Transverse colon (tissue), 4 donors: ENCODE data around the gene TAGAP. TPM values are rescaled to one million over a fixed set of nuclear protein-coding genes. Genes with fewer than 3 reads are reported as not detected.

Source experiments
- DNase-seq: peaks from one replicate; pipeline ENCODE4 v3.0.0-alpha.2; 2019
- H3K27ac ChIP-seq, 4 donors: fragments of 200-600 bp; sonication (generic); 2 replicates each; pipeline ENCODE4 v1.5.1; 2016 to 2018; ENCODE audit warnings: inconsistent platforms in 4 of 4
- H3K27me3 ChIP-seq: fragments of 200-600 bp; sonication (generic); 2 replicates; pipeline ENCODE4 v1.5.1; 2017; ENCODE audit warnings: inconsistent platforms
- H3K36me3 ChIP-seq, 4 donors: fragments of 200-600 bp; sonication (generic); 2 replicates each; pipeline ENCODE4 v1.5.1; 2017 to 2019; ENCODE audit warnings: inconsistent platforms in 4 of 4
- H3K4me1 ChIP-seq, 4 donors: fragments of 200-600 bp; sonication (generic); 2 replicates each; pipeline ENCODE4 v1.5.1; 2017 to 2020; ENCODE audit warnings: inconsistent platforms in 4 of 4
- H3K4me3 ChIP-seq, 4 donors: fragments of 200-600 bp; sonication (generic); 1 replicate in 1 of 4; 2 replicates in 3 of 4; pipeline versions ENCODE4 v1.5.1 to v1.6.1; 2017 to 2019; ENCODE audit warnings: inconsistent platforms in 4 of 4
- H3K9me3 ChIP-seq, 2 donors: fragments of 200-600 bp; sonication (generic); 2 replicates each; pipeline ENCODE4 v1.5.1; 2017 to 2019; ENCODE audit warnings: inconsistent platforms in 2 of 2
- EP300 ChIP-seq: sonication (generic); formaldehyde crosslinking; IDR thresholded peaks from one replicate; pipeline ENCODE4 v1.6.1; 2017; ENCODE audit warnings: antibody characterized with exemption, low read depth
- POLR2A ChIP-seq: fragments of 450-650 bp; IDR thresholded peaks from one replicate; pipeline ENCODE4 v1.6.1; 2016; ENCODE audit warnings: antibody characterized with exemption, mild to moderate bottlenecking, moderate library complexity
- POLR2AphosphoS5 ChIP-seq, 3 donors: sonication (generic); formaldehyde crosslinking; IDR thresholded peaks; one replicate each; pipeline ENCODE4 v1.6.1; 2016; ENCODE audit warnings: antibody characterized with exemption in 3 of 3
- WGBS, 2 donors: methylation state at CpG; one replicate each; pipeline ENCODE4 v1.1.5; 2018; ENCODE audit warnings: low coverage in 1 of 2; 5-methylcytosine and 5-hydroxymethylcytosine counted together
- in situ Hi-C, 4 donors: fragments of 200-750 bp; cut with MboI; loops; one replicate each; pipeline versions ENCODE4 v1.15.0 to v1.15.1; 2017; ENCODE audit warnings: low sequenced_read_pairs in 3 of 4, low pct_ligation_motif_present in 1 of 4, low pct_unique_long_range_greater_than_20kb in 1 of 4
- intact Hi-C: fragments of 100-400 bp; cut with DNase I; formaldehyde crosslinking; loops from one replicate; pipeline ENCODE4 v1.15.1; 2023; ENCODE audit warnings: low total_unique reads
- total RNA-seq, 4 donors: library from RNA; depleted of rRNA; stranded (reverse); fragments of >200 nt; gene quantifications; one replicate each; pipeline ENCODE4 v1.1.0, GENCODE V29; 2016
- TF ChIP-seq, protein P1 (sequence below), 5 experiments: fragments of 200-600 bp in 3 of 5; fragments of 450-650 bp in 2 of 5; sonication (generic) in 3 of 5; IDR thresholded peaks; 1 replicate in 2 of 5; 2 replicates in 3 of 5; pipeline ENCODE4 v1.5.1; 2016 to 2017; ENCODE audit warnings: antibody characterized with exemption in 5 of 5, inconsistent platforms in 3 of 5, mild to moderate bottlenecking in 2 of 5, moderate library complexity in 1 of 5

TAGAP gene
- total RNA-seq, 4 donors from 2014 or later, result 5.1 to 10.3 (median 8.9) TPM

- H3K4me1 ChIP-seq, result peaks cover 0 to 3% (median 0%) of the 10 kb centered on the region in 4 donors
- H3K27ac ChIP-seq, result no peak overlapping the region
- H3K36me3 ChIP-seq, result no peaks in the 10 kb centered on the region
- TF ChIP-seq, protein P1, sequence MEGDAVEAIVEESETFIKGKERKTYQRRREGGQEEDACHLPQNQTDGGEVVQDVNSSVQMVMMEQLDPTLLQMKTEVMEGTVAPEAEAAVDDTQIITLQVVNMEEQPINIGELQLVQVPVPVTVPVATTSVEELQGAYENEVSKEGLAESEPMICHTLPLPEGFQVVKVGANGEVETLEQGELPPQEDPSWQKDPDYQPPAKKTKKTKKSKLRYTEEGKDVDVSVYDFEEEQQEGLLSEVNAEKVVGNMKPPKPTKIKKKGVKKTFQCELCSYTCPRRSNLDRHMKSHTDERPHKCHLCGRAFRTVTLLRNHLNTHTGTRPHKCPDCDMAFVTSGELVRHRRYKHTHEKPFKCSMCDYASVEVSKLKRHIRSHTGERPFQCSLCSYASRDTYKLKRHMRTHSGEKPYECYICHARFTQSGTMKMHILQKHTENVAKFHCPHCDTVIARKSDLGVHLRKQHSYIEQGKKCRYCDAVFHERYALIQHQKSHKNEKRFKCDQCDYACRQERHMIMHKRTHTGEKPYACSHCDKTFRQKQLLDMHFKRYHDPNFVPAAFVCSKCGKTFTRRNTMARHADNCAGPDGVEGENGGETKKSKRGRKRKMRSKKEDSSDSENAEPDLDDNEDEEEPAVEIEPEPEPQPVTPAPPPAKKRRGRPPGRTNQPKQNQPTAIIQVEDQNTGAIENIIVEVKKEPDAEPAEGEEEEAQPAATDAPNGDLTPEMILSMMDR (IDR thresholded peaks at IDR 0.05), result no peak
- TF ChIP-seq EP300 (no peak), POLR2A (no peak), POLR2AphosphoS5 (IDR thresholded peaks at IDR 0.05) (no peak)
- DNase-seq, result no peak
- no peaks in the 10 kb centered on the region for H3K27me3 ChIP-seq
- 53 to 60% methylated on average over 4 of the region's 4 CpGs for WGBS, 2 donors
- in situ Hi-C loops, result no loop called here
- no peak overlapping the region for H3K4me3 ChIP-seq
- intact Hi-C loops, result no loop called here
- no peaks in the 10 kb centered on the region for H3K9me3 ChIP-seq
Observed at GRCh38 chr6:159080217-159080976, 35.6 kb upstream of the TAGAP start.

- H3K27ac ChIP-seq, result no peak overlapping the region
- no peak overlapping the region for H3K4me3 ChIP-seq
- peaks cover 0 to 5% (median 0%) of the 10 kb centered on the region in 4 donors for H3K4me1 ChIP-seq
- no peaks in the 10 kb centered on the region for H3K36me3 ChIP-seq
- no peak for DNase-seq
- no peaks in the 10 kb centered on the region for H3K9me3 ChIP-seq
- in situ Hi-C loops, result no loop called here
- no peaks in the 10 kb centered on the region for H3K27me3 ChIP-seq
- TF ChIP-seq EP300 (no peak), POLR2A (no peak), POLR2AphosphoS5 (IDR thresholded peaks at IDR 0.05) (no peak)
- TF ChIP-seq, protein P1 (IDR thresholded peaks at IDR 0.05), result no peak
- intact Hi-C loops, result no loop called here
- WGBS, 2 donors, result 61 to 72% methylated on average over 3 of the region's 3 CpGs
Observed at GRCh38 chr6:159079367-159079766, 34.6 kb upstream of the TAGAP start.

GRCh38 chr6:159077123-159077522 lies 32.3 kb upstream of the TAGAP start:
- Histone ChIP-seq H3K27me3 (no peaks in the 10 kb centered on the region), H3K4me1 (peaks cover 0 to 5% (median 0%) of the 10 kb centered on the region in 4 donors), H3K27ac (no peak overlapping the region), H3K4me3 (no peak overlapping the region), H3K36me3 (no peaks in the 10 kb centered on the region), H3K9me3 (no peaks in the 10 kb centered on the region)
- no peak for TF ChIP-seq EP300
- TF ChIP-seq, protein P1 (IDR thresholded peaks at IDR 0.05), result no peak
- no peak for TF ChIP-seq POLR2AphosphoS5 (IDR thresholded peaks at IDR 0.05)
- no peak for TF ChIP-seq POLR2A
- DNase-seq, result no peak
- intact Hi-C loops, result no loop called here
- 63 to 68% methylated on average over 2 to 13 of the region's 13 CpGs for WGBS, 2 donors
- in situ Hi-C loops, result no loop called here

- intact Hi-C loops, result no loop called here
- TF ChIP-seq POLR2AphosphoS5 (IDR thresholded peaks at IDR 0.05) (no peak), EP300 (no peak), POLR2A (no peak)
- TF ChIP-seq, protein P1 (IDR thresholded peaks at IDR 0.05), result no peak
- Histone ChIP-seq H3K27me3 (no peaks in the 10 kb centered on the region), H3K36me3 (no peaks in the 10 kb centered on the region), H3K4me1 (peaks cover 0 to 5% (median 0%) of the 10 kb centered on the region in 4 donors), H3K9me3 (no peaks in the 10 kb centered on the region), H3K27ac (no peak overlapping the region), H3K4me3 (no peak overlapping the region)
- in situ Hi-C loops, result no loop called here
- DNase-seq, result no peak
- 69 to 81% methylated on average over 4 to 12 of the region's 12 CpGs for WGBS, 2 donors
Observed at GRCh38 chr6:159075506-159076228, 30.9 kb upstream of the TAGAP start.
